A549 (cell line): ENCODE results near the gene ATP8A2. TPM values are rescaled to one million over a fixed set of nuclear protein-coding genes. Genes with fewer than 3 reads are reported as not detected.

Experiments used
- ATAC-seq, 2 experiments: fragments of 200-7000 bp in 1 of 2; fragments of >200 bp in 1 of 2; cut with Nextera tagmentation in 1 of 2; cut with Tn5 transposase in 1 of 2; 3 replicates each; pipeline versions ENCODE4 v1.8.0 to v1.9.1; 2018 to 2020; ENCODE audit warnings: mild to moderate bottlenecking in 1 of 2, moderate library complexity in 1 of 2
- CTCF ChIA-PET: fragments of 300-600 bp; sonication (Branson Sonifier 250); formaldehyde crosslinking; extraction: SDS; loops from one replicate; lab custom pipeline; 2021; ENCODE audit warnings: antibody characterized with exemption, inconsistent platforms; lab: Yijun Ruan, JAX
- POLR2A ChIA-PET: fragments of 350-600 bp; formaldehyde crosslinking; extraction: SDS; loops from one replicate; lab custom pipeline; 2021; ENCODE audit warnings: antibody characterized with exemption, inconsistent platforms; lab: Yijun Ruan, JAX
- DNase-seq, 2 experiments: peaks; one replicate each; pipeline versions ENCODE4 v3.0.0 to v3.0.0-alpha.2; 2011 to 2016; ENCODE audit warnings: low read depth in 1 of 2, low spot score in 1 of 2
- FAIRE-seq: peaks from 2 replicates; lab custom pipeline; 2011; peaks lifted over from hg19 to GRCh38; lab: Jason Lieb, UNC
- H3K27ac ChIP-seq, 2 experiments: fragments of >200 bp; sonication (Bioruptor Twin); formaldehyde crosslinking; 3 replicates each; pipeline ENCODE4 v1.5.1; 2016 to 2017
- H3K4me1 ChIP-seq: fragments of >200 bp; sonication (Bioruptor Twin); formaldehyde crosslinking; 3 replicates; pipeline ENCODE4 v1.6.1; 2016
- H3K4me2 ChIP-seq: fragments of >200 bp; sonication (Bioruptor Twin); formaldehyde crosslinking; 3 replicates; pipeline ENCODE4 v1.6.1; 2016
- H3K4me3 ChIP-seq: fragments of >200 bp; sonication (Bioruptor Twin); formaldehyde crosslinking; 3 replicates; pipeline ENCODE4 v1.5.1; 2016
- H3K9me3 ChIP-seq: fragments of >200 bp; sonication (Bioruptor Twin); formaldehyde crosslinking; 3 replicates; pipeline ENCODE4 v1.6.1; 2016
- CBX2 ChIP-seq: fragments of 200-600 bp; sonication (generic); IDR thresholded peaks from 2 replicates; pipeline ENCODE4 v1.6.1; 2016; ENCODE audit warnings: low read depth, mild to moderate bottlenecking, borderline replicate concordance
- CEBPB ChIP-seq, 2 experiments: fragments of >200 bp in 1 of 2; sonication (Bioruptor Twin) in 1 of 2; formaldehyde crosslinking in 1 of 2; IDR thresholded peaks; 2 replicates each; pipeline ENCODE4 v1.6.1; 2012 to 2016
- CHD2 ChIP-seq: fragments of 150-350 bp; IDR thresholded peaks from 2 replicates; pipeline ENCODE4 v1.6.1; 2014; ENCODE audit warnings: low read length; ENCODE audit not compliant: partially characterized antibody
- ESRRA ChIP-seq: fragments of 150-350 bp; IDR thresholded peaks from 2 replicates; pipeline ENCODE4 v1.6.1; 2014; ENCODE audit warnings: mild to moderate bottlenecking, low read length, borderline replicate concordance
- GATA3 ChIP-seq: IDR thresholded peaks from 2 replicates; pipeline ENCODE4 v1.6.1; 2012; ENCODE audit warnings: borderline replicate concordance
- HDAC2 ChIP-seq: fragments of 200-600 bp; sonication (generic); IDR thresholded peaks from 2 replicates; pipeline ENCODE4 v1.6.1; 2016
- HOXB13 ChIP-seq: fragments of 250-450 bp; sonication (Bioruptor Pico); IDR thresholded peaks from 2 replicates; pipeline ENCODE4 v1.5.0; 2020; ENCODE audit warnings: low read depth, mild to moderate bottlenecking, moderate library complexity
- JUN ChIP-seq, 2 experiments: fragments of >200 bp; sonication (Bioruptor Twin); formaldehyde crosslinking; IDR thresholded peaks; 2 replicates in 1 of 2; 3 replicates in 1 of 2; pipeline ENCODE4 v1.6.1; 2016 to 2017
- KDM1A ChIP-seq: fragments of 200-600 bp; sonication (generic); IDR thresholded peaks from 2 replicates; pipeline ENCODE4 v1.6.1; 2016; ENCODE audit warnings: low read depth, mild to moderate bottlenecking
- MAFK ChIP-seq: fragments of 450-650 bp; IDR thresholded peaks from 2 replicates; pipeline ENCODE4 v1.6.1; 2014; ENCODE audit not compliant: partially characterized antibody
- MAZ ChIP-seq: fragments of 150-350 bp; IDR thresholded peaks from 2 replicates; pipeline ENCODE4 v1.6.1; 2014; ENCODE audit warnings: antibody characterized with exemption, low read depth, low read length, borderline replicate concordance
- NFE2L2 ChIP-seq: fragments of 150-350 bp; conservative IDR thresholded peaks from 2 replicates; pipeline ENCODE4 v1.6.1; 2014; ENCODE audit warnings: low read length
- NR3C1 ChIP-seq: fragments of >200 bp; sonication (Bioruptor Twin); formaldehyde crosslinking; IDR thresholded peaks from 3 replicates; pipeline ENCODE4 v1.6.1; 2017
- POLR2A ChIP-seq: IDR thresholded peaks from 2 replicates; pipeline ENCODE4 v1.6.1; 2012; ENCODE audit warnings: mild to moderate bottlenecking, low read length
- POLR2AphosphoS2 ChIP-seq: conservative IDR thresholded peaks from 2 replicates; pipeline ENCODE4 v1.6.1; 2012; ENCODE audit warnings: low read length, improper control_type of control experiment, inconsistent platforms
- RARB ChIP-seq: fragments of 250-450 bp; sonication (Bioruptor Pico); IDR thresholded peaks from 2 replicates; pipeline ENCODE4 v1.8.0; 2021; ENCODE audit warnings: mild to moderate bottlenecking, moderate library complexity
- RFX5 ChIP-seq: fragments of 450-650 bp; IDR thresholded peaks from 2 replicates; pipeline ENCODE4 v1.7.1; 2014; ENCODE audit warnings: antibody characterized with exemption, mild to moderate bottlenecking, moderate library complexity
- TFCP2L1 ChIP-seq: fragments of 250-450 bp; sonication (Bioruptor Pico); IDR thresholded peaks from 2 replicates; pipeline ENCODE4 v1.5.0; 2021; ENCODE audit warnings: mild to moderate bottlenecking
- ZC3H11A ChIP-seq: fragments of 450-650 bp; IDR thresholded peaks from 2 replicates; pipeline ENCODE4 v1.6.1; 2014; ENCODE audit warnings: antibody characterized with exemption, mild to moderate bottlenecking
- ZFP36 ChIP-seq: fragments of 450-650 bp; IDR thresholded peaks from 2 replicates; pipeline ENCODE4 v1.6.1; 2014; ENCODE audit warnings: borderline replicate concordance; ENCODE audit not compliant: partially characterized antibody
- WGBS: methylation state at CpG from one replicate; pipeline ENCODE4 v1.1.6; 2017; ENCODE audit errors: missing lambda C conversion rate; 5-methylcytosine and 5-hydroxymethylcytosine counted together
- polyA plus RNA-seq, 4 experiments: library from polyadenylated mRNA; depleted of rRNA in 3 of 4; stranded (reverse); fragments of >200 nt; fragmentation: RNase III in 1 of 4; extraction: RNeasy Plus Mini Kit Qiagen cat#74134 plus additional on column Dnase treatment in 1 of 4; gene quantifications; 2 replicates in 3 of 4; 3 replicates in 1 of 4; pipeline ENCODE4 v1.2.3, GENCODE V29; 2011 to 2017
- TF ChIP-seq, protein P1 (sequence below): fragments of >200 bp; sonication (Bioruptor Twin); formaldehyde crosslinking; IDR thresholded peaks from 2 replicates; pipeline ENCODE4 v1.6.1; 2016
- TF ChIP-seq, protein P2 (sequence below): fragments of >200 bp; sonication (Bioruptor Twin); formaldehyde crosslinking; IDR thresholded peaks from 3 replicates; pipeline ENCODE4 v1.5.1; 2016
- TF ChIP-seq, protein P3 (sequence below): IDR thresholded peaks from 2 replicates; pipeline ENCODE4 v1.6.1; 2012; ENCODE audit warnings: low read depth, borderline replicate concordance
- TF ChIP-seq, protein P4 (sequence below): fragments of 150-350 bp; IDR thresholded peaks from 2 replicates; pipeline ENCODE4 v1.6.1; 2014; ENCODE audit warnings: low read depth, mild to moderate bottlenecking, low read length

Gene ATP8A2
- polyA plus RNA-seq, 2 of the 4 experiments (the other 2 are of a cell fraction) = 0.03 TPM; not detected in 1

DNA sequence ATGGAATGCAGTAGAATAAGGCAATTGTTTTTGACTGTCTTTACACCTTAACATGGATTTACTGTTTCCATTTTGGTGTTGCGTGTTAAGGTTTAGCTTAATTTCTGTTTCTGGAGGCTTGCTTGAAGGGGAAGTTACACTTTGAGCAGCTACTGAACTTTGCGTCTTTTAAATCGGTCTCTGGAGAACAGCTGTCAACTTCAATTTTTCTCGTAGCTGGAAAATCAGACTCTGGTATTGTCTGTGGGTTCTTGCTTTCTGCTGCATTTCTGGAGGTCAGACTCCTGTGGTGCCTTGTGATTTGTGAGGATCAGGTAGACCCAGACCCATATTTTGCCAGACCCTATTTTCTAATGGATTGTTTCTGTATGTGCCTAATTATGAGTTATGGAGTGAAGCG is 146.7 kb downstream of the ATP8A2 start:
- FAIRE-seq (no peak), ATAC-seq (no peak), DNase-seq (no peak)
- H3K4me1 ChIP-seq = no peaks in the 10 kb centered on the region
- H3K4me3 ChIP-seq = no peak overlapping the region
- no peak overlapping the region for H3K27ac ChIP-seq
- 59% methylated on average over 5 of the region's 5 CpGs for WGBS
- ChIA-PET CTCF (no interaction called here), POLR2A (no interaction called here)
- H3K4me2 ChIP-seq = no peak overlapping the region
- H3K9me3 ChIP-seq = no peaks in the 10 kb centered on the region
- no peak for TF ChIP-seq ZFP36
- TF ChIP-seq HOXB13 (CRISPR knock-in tag) = no peak
- no peak for TF ChIP-seq HDAC2
- no peak for TF ChIP-seq ZC3H11A
- no peak for TF ChIP-seq TFCP2L1

DNA sequence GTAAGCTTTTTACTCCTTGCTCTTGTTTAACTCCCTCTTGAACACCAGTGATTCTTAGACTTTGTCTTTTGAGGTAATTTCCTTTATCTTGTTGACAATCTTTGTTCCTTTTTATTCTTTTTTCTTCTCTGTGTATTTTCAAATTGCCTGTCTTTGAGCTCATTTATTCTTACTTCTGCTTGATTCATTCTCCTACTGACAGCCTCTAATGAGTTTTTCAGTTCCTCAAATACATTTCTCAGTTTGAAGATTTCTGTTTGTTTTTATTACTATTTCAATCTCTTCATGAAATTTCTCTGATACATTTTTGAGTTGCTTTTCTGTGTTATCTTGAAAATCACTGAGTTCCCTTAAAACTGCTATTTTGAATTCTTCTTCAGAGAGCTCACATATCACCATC is 154.1 kb downstream of the ATP8A2 start:
- Histone ChIP-seq H3K27ac (no peak overlapping the region), H3K9me3 (no peaks in the 10 kb centered on the region), H3K4me3 (no peak overlapping the region), H3K4me2 (no peak overlapping the region), H3K4me1 (no peaks in the 10 kb centered on the region)
- TF ChIP-seq HDAC2 (no peak), JUN (IDR thresholded peaks at IDR 0.05) (no peak), CHD2 (no peak), ESRRA (no peak), GATA3 (no peak), HOXB13 (CRISPR knock-in tag) (no peak), MAZ (no peak), CBX2 (no peak), POLR2AphosphoS2 (no peak), ZC3H11A (no peak), POLR2A (no peak), MAFK (no peak)
- TF ChIP-seq, protein P1, sequence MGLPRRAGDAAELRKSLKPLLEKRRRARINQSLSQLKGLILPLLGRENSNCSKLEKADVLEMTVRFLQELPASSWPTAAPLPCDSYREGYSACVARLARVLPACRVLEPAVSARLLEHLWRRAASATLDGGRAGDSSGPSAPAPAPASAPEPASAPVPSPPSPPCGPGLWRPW = no peak
- TF ChIP-seq, protein P2, sequence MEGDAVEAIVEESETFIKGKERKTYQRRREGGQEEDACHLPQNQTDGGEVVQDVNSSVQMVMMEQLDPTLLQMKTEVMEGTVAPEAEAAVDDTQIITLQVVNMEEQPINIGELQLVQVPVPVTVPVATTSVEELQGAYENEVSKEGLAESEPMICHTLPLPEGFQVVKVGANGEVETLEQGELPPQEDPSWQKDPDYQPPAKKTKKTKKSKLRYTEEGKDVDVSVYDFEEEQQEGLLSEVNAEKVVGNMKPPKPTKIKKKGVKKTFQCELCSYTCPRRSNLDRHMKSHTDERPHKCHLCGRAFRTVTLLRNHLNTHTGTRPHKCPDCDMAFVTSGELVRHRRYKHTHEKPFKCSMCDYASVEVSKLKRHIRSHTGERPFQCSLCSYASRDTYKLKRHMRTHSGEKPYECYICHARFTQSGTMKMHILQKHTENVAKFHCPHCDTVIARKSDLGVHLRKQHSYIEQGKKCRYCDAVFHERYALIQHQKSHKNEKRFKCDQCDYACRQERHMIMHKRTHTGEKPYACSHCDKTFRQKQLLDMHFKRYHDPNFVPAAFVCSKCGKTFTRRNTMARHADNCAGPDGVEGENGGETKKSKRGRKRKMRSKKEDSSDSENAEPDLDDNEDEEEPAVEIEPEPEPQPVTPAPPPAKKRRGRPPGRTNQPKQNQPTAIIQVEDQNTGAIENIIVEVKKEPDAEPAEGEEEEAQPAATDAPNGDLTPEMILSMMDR = no peak
- TF ChIP-seq, protein P3, sequence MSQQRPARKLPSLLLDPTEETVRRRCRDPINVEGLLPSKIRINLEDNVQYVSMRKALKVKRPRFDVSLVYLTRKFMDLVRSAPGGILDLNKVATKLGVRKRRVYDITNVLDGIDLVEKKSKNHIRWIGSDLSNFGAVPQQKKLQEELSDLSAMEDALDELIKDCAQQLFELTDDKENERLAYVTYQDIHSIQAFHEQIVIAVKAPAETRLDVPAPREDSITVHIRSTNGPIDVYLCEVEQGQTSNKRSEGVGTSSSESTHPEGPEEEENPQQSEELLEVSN = no peak
- POLR2A ChIA-PET = no interaction called here
- DNase-seq = no peak
- ATAC-seq = no peak
- no peak for FAIRE-seq
- CTCF ChIA-PET = interaction anchor here (1.1 kb wide), 1 partner anchor 31 kb away, joined by 3 read pairs; no protein-coding TSS in a partner anchor

DNA sequence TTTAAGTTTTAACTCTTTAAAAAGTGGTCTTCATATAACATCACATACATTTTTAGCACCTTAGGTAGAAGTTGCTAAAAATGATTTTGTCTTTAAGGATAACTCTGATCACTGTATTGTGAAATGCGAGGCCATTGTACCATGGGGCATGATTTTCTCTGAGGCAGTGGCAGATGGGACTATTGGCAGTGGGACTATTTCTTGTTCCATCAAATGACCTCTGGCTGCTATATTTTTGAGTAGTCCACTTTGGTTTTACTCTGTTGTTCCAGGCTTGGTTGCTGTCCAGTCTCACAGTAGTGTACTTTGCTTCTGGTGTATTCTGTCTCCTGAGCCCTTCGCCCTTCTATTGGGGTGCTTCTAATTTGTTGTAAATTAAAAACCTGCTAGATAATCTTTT is 156.5 kb downstream of the ATP8A2 start:
- Histone ChIP-seq H3K4me3 (no peak overlapping the region), H3K4me1 (no peaks in the 10 kb centered on the region), H3K4me2 (no peak overlapping the region), H3K9me3 (no peaks in the 10 kb centered on the region), H3K27ac (no peak overlapping the region)
- CTCF ChIA-PET = no interaction called here
- POLR2A ChIA-PET = no interaction called here
- no peak for TF ChIP-seq GATA3
- TF ChIP-seq KDM1A = no peak
- no peak for TF ChIP-seq NFE2L2
- TF ChIP-seq, protein P4, sequence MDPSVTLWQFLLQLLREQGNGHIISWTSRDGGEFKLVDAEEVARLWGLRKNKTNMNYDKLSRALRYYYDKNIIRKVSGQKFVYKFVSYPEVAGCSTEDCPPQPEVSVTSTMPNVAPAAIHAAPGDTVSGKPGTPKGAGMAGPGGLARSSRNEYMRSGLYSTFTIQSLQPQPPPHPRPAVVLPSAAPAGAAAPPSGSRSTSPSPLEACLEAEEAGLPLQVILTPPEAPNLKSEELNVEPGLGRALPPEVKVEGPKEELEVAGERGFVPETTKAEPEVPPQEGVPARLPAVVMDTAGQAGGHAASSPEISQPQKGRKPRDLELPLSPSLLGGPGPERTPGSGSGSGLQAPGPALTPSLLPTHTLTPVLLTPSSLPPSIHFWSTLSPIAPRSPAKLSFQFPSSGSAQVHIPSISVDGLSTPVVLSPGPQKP = no peak
- TF ChIP-seq JUN (IDR thresholded peaks at IDR 0.05) = no peak
- TF ChIP-seq RARB (CRISPR knock-in tag) = no peak
- TF ChIP-seq NR3C1 = no peak
- no peak for TF ChIP-seq RFX5
- TF ChIP-seq CEBPB (IDR thresholded peaks at IDR 0.05) = no peak
- TF ChIP-seq, protein P3 = no peak
- TF ChIP-seq TFCP2L1 = no peak
- ATAC-seq (no peak), FAIRE-seq (no peak), DNase-seq (no peak)
- 2% methylated on average over 2 of the region's 2 CpGs for WGBS
